ENCODE results near the gene PLA2G7.
A peak's percentile ranks its signal among the peaks of the same experiment; 100 is the strongest.
"Not testable (repeated sequence)": the region's sequence is repeated elsewhere in the genome, so short reads cannot be mapped to it uniquely, and the experiment has no call there.

Gene PLA2G7

GRCh38 chr6:46746696-46747095, 11.5 kb upstream of the PLA2G7 start, which contains the start of gene ANKRD66:
Gene ANKRD66, plus strand, starts transcription at chr6:46746933. Its CDS starts 5,016 bp downstream, at chr6:46751949.
- DNase-seq: no peak

- DNase-seq: no peak
Measured at GRCh38 chr6:46745973-46746372, 10.8 kb upstream of the PLA2G7 start.

GRCh38 chr6:46744159-46744725, 9.1 kb upstream of the PLA2G7 start:
- not testable (repeated sequence) for DNase-seq

GRCh38 chr6:46743425-46744158, 8.4 kb upstream of the PLA2G7 start:
- no peak for DNase-seq

- no peak for DNase-seq
Measured at GRCh38 chr6:46741910-46742309, 6.7 kb upstream of the PLA2G7 start.

- no peak for DNase-seq
Measured at GRCh38 chr6:46741482-46741881, 6.3 kb upstream of the PLA2G7 start.

GRCh38 chr6:46736906-46737305, 1.7 kb upstream of the PLA2G7 start:
- DNase-seq: no peak

GRCh38 chr6:46735720-46736031, 501 bp upstream of the PLA2G7 start:
- no peak for DNase-seq

GRCh38 chr6:46733341-46733801, 1.8 kb downstream of the PLA2G7 start:
- DNase-seq: no peak

GRCh38 chr6:46730921-46731461, 4.2 kb downstream of the PLA2G7 start:
- DNase-seq: no peak

GRCh38 chr6:46729787-46730326, 5.3 kb downstream of the PLA2G7 start:
- DNase-seq: no peak

- DNase-seq: no peak
Measured at GRCh38 chr6:46720401-46720800, 14.8 kb downstream of the PLA2G7 start.

- DNase-seq: no peak
Measured at GRCh38 chr6:46719099-46719498, 16.1 kb downstream of the PLA2G7 start.

- no peak for DNase-seq
Measured at GRCh38 chr6:46715141-46715540, 20.0 kb downstream of the PLA2G7 start.

GRCh38 chr6:46711491-46711890, 23.7 kb downstream of the PLA2G7 start:
- DNase-seq: no peak

- DNase-seq: no peak
Measured at GRCh38 chr6:46706464-46706863, 28.7 kb downstream of the PLA2G7 start.

GRCh38 chr6:46704562-46704961, 30.6 kb downstream of the PLA2G7 start:
- DNase-seq: peak; percentile 14

- no peak for DNase-seq
Measured at GRCh38 chr6:46699970-46700369, 35.2 kb downstream of the PLA2G7 start.

- no peak for DNase-seq
Measured at GRCh38 chr6:46690911-46691451, 44.2 kb downstream of the PLA2G7 start.

- no peak for DNase-seq
Measured at GRCh38 chr6:46690141-46690755, 44.9 kb downstream of the PLA2G7 start.

GRCh38 chr6:46689657-46690056, 45.5 kb downstream of the PLA2G7 start:
- no peak for DNase-seq

GRCh38 chr6:46688966-46689335, 46.2 kb downstream of the PLA2G7 start:
- DNase-seq: no peak

Data from NCI-H1105 treated with DMSO at 0.1 percent for 48 hours (cell line).